NCI-H187 treated with DMSO at 0.1 percent for 48 hours (cell line): ENCODE data around the gene FN3KRP.
"Not testable (repeated sequence)": the region's sequence is repeated elsewhere in the genome, so short reads cannot be mapped to it uniquely, and the experiment has no call there.

Experiments
- DNase-seq: peaks from one replicate; lab custom pipeline; 2025; lab: John Stamatoyannopoulos, UW

Gene FN3KRP

DNA sequence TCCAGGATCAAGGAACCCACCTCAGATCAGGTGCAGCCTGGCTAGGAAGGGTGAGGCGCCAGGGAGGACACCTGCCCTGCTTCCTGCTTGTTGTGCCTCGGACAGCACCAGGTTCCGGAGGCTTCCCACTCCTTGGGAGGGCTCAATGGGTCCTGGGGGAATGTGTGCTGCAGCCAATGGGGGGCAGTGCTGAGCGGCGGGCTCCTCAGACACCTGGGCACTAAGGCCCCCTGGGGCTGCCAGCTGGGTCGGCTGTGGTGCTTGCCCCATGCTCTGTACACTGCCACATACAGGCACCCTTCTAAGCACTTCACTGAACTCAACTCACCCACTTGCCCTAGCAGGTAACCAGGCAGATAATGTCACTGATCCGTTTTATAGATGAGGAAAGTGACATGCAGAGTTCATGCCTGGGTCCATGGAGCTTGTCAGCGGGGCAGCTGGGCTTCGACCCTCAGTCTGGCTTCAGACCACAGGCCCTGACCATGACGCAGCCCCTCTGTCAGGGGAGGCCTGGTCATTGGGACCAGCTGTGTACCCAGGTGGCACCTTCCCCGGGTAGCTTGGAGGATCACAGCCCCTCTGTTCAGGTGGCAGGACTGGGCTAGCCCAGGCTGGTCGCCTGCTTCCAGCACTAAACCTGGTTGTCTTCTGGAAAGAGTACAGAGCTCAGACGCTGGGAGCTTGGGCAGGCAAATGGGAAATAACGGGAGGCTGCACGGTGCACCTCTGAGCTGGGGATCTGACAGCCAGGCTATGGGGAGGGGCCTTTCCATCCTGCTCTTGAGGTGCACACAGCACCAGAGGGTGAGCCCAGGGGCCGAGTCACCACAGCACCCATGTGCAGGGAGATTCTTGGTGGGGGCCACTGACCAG, 27.1 kb downstream of the FN3KRP start:
- no peak for DNase-seq

DNA sequence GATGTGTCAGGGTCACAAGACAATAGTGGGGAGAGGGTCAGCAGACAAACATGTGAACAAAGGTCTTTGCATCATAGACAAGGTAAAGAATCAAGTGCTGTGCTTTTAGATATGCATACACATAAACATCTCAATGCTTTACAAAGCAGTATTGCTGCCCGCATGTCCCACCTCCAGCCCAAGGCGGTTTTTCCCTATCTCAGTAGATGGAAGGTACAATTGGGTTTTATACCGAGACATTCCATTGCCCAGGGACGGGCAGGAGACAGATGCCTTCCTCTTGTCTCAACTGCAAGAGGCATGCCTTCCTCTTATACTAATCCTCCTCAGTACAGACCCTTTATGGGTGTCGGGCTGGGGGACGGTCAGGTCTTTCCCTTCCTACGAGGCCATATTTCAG, 28.2 kb downstream of the FN3KRP start:
- not testable (repeated sequence) for DNase-seq

DNA sequence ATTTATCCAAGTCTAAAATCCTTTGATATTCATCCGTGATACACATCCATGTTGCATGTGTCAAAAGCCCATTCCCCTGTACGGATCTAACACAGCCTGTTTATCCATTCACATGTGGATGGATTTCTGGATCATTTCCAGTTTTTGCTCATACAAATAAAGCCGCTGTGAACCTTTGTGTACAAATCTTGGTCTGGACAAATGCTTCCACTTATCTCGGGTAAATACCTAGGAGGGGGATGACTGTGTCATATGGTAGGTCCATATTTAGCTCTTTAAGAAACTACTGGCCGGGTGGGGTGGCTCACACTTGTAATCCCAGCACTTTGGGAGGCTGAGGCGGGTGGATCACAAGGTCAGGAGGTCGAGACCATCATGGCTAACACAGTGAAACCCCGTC, 29.0 kb downstream of the FN3KRP start:
- DNase-seq: no peak

DNA sequence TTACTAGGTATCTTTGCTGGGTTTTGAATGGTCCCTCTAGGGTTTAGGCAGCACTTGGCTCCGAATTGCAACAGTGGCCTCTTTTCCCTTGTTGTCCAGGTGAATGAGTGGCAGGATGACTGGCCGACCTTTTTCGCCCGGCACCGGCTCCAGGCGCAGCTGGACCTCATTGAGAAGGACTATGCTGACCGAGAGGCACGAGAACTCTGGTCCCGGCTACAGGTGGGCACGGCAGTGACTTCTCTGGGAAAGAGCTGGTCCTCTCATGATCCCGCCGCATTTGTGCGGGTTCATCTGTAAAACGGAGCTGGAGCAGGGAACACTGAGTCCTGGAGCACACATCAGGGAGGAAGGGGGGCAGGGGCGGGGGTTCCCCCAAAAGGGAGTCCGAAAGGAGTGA, 32.2 kb downstream of the FN3KRP start:
- DNase-seq: no peak

DNA sequence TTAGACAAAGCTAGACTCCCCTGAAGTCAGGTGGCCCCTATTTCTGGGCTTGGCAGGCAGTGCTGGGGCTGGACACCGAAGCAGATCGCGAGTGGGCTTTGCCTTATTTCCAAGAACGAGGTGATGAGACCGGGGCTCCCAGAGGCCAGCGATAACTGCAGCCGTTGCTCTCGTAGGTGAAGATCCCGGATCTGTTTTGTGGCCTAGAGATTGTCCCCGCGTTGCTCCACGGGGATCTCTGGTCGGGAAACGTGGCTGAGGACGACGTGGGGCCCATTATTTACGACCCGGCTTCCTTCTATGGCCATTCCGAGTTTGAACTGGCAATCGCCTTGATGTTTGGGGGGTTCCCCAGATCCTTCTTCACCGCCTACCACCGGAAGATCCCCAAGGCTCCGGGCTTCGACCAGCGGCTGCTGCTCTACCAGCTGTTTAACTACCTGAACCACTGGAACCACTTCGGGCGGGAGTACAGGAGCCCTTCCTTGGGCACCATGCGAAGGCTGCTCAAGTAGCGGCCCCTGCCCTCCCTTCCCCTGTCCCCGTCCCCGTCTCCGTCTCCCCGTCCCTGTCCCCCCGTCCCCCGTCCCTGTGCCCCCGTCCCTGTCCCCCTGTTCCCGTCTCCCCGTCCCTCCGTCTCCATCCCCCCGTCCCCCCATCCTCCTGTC, 33.9 kb downstream of the FN3KRP start:
- DNase-seq: no peak

DNA sequence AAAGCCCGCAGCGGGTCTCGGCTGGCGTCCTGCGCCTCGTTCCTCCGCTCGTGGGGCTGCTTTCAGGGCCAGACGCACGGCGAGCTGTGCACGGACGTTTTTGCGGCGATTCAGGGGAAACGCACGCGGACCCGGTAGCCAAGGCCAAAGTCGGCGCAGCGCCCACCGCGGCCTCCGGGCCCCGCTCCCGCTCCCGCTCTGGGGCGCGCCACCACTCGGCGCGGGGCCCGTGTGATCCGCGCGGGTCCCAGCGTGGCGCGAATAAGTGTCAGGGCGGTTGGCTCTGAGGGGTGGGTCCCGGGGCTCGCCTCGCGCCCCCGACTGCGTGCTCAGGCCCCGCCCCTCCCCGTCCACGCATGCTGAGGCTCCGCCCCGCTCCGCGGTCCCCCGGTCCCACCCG, 34.7 kb downstream of the FN3KRP start:
- no peak for DNase-seq

DNA sequence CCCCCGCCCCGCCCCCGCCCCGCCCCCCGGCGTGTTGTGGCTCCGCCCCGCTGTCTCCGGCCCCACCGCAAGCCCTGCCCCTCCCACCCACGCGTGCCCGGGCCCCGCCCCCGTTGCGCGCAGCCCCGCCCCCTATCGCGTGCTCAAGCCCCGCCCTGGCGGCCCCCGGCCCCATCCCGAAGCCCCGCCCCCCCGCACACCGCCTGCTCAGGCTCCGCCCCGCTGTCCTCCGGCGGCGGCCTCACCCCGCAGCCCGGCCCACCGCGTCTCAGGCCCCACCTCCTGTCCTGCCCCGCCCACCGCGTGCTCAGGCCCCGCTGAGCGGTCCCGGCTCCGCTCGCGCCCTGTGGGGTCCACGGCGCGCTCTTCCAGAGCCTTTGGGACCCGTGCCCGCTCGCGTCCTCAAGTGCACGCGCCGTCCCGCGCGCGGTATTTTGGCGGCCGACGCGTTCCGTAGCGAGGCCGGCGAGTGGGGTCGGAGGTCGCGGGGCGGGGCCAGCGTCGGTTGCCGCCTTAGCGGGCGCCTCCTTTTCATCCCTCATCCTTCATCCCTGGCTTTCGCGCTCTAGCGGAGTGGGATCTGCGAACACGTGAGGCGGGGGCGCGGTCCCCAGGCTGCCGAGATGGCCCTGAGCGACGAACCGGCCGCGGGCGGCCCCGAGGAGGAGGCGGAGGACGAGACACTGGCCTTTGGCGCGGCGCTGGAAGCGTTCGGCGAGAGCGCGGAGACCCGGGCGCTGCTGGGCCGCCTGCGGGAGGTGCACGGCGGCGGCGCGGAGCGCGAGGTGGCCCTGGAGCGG, 35.3 kb downstream of the FN3KRP start, which contains the start of gene TBCD:
Gene TBCD (plus strand): TSS at position 495 of the 800 bp plus-strand sequence. CDS start 129 bp downstream, at position 624.
- DNase-seq: no peak

DNA sequence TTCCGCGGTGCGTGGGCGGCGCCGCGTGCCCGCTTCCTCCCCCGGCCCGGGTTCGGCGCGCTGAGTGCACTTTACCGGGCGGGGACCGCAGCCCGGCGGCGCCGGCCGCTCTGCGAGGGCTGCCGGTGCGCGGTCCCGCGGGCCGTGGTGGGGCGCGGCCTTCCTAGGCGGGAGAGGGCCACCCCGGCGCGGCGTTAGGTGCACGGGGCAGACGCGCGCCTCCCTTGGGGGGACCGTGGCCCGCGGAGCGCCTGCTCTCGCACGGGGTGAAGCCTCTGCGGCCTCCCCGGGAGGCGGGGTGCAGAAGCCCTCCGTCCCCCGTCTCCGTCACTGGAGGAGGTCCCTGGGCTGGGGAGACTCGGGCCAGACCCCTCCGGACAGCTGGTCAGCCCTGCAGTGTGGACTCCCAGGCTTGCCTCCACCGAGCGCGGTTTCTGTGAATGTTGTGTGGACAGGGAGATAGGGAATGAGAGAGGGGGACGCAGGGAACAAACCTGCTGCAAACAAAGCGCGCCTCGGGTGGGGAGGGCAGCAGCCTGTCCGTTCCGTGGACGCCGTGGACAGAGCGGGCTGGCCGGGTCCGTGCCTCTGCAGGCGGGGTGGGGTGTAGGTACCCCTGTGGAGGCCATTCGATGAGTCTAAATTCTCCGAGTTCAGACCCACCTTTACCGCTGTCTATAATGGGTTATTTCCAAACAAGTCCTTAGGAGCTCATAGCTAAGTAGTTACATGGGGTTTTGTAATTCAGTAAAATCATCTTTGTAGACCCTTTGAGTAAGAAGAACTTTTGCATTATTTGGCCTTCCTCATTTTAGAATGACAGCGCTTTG, 36.1 kb downstream of the FN3KRP start:
- DNase-seq: no peak

DNA sequence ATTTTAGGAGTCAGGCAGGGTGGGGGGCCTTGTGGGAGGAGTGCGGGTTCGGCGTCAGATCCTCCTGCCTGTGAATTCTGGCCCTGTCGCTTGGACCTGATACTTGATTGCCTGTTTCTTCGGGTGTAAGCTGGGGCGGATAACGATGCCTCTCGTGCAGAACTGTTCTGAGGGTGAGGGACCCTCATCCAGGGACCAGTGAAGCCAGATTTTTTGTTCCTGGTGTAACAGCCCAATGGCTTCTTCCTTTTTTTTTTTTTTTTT, 36.6 kb downstream of the FN3KRP start:
- DNase-seq: no peak

DNA sequence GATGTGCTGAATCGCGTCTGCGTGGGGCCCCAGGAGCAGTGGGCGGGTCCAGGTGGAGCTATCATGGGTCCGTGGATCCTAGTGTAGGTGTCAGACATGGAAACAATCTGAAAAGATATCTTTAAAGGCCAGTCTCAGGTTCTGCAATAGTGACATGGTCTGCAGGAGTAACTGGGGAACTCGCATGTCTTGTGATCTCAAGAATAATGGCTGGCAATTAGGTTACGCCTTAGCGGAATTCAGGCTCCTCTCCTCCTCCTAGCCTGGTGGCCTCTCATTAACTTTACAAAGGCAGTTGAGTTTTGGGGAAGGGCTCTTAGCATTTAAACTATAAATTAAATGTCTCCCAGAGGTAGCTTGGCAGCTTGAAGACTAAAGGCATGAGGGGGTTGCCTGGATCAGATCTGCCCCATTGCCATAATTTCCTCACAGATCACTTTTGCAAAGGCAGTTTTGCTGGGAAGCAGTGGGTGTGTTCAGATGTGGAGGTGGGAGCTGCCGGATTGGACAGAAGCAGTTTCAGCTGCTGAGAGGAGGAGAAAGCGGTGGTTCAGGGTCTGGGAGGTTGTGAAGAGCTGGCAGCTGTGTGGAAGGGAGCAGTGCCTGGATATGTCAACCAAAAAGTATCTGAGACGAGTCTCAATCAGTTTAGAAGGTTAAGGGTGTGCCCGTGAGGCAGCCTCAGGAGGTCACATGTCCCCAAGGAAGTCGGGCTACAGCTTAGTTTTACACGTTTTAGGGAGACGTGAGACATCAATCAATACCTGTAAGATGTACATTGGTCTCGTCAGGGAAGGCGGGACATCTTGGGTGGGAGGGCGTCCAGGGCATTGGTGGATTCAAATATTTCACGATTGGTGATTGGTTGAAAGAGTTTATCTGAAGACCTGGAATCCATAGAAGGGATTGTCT, 38.0 kb downstream of the FN3KRP start:
- no peak for DNase-seq

DNA sequence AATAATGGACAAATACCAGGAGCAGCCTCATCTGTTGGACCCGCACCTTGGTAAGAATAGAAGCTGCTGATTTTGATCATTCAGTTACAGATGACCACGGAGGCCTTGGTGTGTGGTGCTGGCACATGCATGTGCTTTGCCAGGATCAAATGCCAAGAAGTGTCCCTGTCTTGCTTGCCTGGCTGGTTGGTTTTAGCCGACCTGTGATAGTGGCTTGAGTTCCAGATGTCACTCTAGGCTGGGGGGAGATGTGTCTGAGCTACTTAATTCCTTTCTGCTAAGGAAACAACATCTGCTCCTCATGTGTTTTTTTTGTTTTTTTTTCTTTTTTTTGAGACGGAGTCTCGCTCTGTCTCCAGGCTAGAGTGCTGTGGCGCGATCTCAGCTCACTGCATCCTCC, 39.7 kb downstream of the FN3KRP start:
- DNase-seq: no peak

DNA sequence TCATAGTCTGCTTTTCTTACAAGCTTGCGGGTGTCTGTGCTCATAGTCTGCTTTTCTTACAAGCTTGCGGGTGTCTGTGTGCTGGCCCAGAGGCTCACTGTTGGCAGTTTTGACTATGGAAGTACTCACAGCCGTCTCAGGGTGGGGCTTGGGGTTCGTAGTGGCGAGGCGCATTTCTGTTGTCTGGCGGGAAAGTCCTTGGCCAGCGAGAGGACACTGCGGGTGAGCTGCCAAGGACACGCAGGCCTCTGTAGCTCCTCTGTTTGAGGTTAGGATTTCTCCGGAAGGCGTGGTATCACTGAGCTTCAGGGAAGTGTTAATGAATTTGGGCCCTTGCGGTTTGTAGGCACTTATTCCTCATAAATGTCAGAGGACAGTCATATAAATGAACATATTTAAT, 48.9 kb downstream of the FN3KRP start:
- no peak for DNase-seq

DNA sequence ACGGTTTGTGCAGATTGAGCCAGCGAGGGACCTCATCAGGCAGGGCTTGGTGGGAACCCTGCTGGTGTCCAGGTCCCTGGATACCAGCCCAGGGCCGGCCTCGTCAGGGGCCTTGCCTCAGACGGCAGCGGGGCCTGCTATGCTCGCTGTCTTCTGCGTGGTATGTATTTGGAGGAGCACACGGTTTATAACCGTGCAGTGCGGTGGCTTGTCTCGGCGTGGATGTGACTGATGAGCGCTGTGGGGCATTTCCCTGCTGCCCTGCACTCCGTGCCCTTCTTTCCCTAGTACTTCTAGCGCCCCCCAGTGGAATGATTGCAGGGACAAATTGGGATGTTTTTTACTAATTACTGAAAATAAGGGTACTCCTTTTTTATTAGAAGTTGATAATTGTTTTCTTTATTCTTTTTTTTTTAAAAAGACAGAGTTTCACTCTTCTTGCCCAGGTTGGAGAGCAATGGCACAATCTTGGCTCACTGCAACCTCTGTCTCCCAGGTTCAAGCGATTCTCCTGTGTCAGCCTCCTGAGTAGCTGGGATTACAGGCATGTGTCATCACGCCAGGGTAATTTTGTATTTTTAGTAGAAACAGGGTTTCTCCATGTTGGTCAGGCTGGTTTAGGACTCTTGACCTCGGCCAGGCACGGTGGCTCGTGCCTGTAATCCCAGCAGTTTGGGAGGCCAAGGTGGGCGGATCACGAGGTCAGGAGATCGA, 50.7 kb downstream of the FN3KRP start:
- DNase-seq: no peak

DNA sequence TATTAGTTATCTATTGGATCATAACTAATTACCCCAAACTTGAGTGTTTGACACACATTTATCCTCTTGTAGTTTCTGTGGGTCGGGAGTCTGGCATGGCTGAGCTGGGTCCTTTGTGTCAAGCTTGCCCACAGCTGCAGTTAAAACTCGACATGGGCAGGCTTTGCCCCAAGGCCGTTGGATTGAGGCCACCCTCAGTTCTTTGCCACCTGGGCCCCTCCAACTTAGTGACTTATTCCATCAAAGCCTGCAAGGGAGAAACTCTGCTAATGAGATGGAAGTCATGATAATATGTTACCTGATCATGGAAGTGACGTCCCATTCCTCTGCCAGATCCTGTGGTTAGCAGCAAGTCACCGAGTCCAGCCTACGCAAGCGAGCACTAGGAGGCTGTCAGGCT, 52.5 kb downstream of the FN3KRP start:
- DNase-seq: no peak

DNA sequence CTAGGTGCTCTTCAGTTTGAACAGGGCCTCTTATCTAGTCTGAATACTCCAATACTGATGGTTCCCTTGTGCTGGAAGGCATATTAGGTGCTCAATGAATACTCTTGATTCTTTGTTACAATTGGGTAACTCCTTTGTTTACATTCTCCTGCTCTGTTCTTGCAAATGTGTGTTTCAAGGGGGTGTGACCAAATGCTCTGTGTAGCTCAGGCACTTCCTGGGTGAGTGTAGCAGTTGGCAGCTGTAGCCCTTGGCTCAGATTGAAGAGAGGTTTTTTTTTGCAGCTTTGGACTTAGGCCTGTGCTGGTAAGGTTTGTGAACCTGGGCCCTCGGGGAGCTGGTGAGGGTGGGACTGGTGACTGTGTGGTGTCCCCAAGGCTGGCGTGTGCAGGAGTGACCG, 55.5 kb downstream of the FN3KRP start:
- no peak for DNase-seq

DNA sequence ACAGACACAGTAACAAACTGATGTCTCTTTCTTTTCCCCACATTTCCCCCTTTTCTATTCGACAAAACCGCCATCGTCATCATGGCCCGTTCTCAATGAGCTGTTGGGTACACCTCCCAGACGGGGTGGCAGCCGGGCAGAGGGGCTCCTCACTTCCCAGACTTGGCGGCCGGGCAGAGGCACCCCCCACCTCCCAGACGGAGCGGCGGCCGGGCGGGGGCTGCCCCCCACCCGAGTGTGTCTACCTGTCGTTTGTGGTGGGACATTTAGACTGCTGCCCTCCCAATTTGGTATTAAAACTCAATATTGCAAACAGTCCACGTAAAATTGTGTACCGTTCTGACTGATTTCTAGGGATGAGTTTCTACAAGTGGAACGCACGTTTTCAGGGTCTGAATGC, 58.0 kb downstream of the FN3KRP start:
- not testable (repeated sequence) for DNase-seq

DNA sequence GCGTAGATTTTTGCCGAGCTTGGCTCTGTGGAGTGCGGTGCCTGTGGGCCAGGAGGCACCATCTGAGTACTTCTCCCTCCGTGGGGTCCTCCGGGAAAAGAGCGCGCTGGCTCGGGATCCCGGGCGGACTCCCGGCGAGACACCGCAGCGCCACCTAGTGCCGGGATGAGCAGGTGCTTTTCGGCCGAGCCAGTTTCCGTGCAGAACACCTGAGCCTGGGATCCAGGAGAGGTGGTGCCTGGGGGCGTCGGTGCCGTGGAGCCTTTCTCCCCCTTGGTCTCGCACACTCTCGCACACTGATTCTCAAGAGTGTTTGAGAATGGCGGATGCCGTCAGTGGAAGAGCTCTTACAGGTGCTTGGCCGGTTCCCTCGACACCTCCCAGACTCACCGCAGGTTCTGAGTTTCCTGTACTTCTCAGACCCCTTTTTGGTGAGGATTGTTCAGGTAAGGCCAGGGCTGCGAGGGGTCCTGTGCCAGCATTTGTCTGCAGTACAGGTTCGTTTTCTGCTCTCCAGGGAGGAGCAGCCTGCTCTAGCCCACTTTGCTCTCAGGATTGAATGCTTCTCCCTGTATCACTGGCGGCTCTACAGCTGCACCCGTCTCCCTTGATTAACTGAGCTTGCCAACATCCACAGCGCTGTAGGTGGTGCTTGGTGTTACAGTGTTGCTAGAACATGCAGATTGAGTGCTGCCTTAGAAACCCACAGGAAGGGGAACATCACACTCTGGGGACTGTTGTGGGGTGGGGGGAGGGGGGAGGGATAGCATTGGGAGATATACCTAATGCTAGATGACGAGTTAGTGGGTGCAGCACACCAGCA, 58.7 kb downstream of the FN3KRP start:
- DNase-seq: no peak

DNA sequence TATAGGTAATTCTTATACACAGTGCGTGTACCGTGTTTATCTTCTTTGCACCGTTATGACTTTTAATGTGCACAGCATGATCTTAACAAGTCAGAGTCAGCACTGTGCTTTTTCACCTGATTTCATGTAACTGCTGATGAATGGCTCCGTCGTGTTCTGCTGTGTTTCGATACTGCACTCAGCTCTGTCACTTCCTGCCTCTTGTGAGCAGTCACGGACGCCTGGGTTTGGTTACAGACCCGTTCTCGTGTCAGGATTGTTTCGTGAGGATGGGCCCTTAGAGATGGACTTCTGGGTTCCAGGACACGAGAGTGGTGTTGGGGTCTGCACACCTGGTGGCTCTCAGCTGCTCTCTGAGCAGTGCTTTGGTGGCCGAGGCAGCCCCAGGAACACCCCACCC, 59.9 kb downstream of the FN3KRP start:
- DNase-seq: no peak
